Subcutaneous adipose tissue (tissue), 4 donors: Measurements from ENCODE around the gene UBTF. TPM values are rescaled to one million over a fixed set of nuclear protein-coding genes. Genes with fewer than 3 reads are reported as not detected.

Experiments
- CTCF ChIP-seq: fragments of 450-650 bp; IDR thresholded peaks from one replicate; pipeline ENCODE4 v1.5.1; 2016; ENCODE audit warnings: low read depth, mild to moderate bottlenecking, control low read depth, antibody characterized with exemption, moderate library complexity
- total RNA-seq, 4 donors: library from RNA; depleted of rRNA; stranded (reverse); fragments of >200 nt; gene quantifications; one replicate each; pipeline ENCODE4 v1.1.0, GENCODE V29; 2016

UBTF gene
- 10 to 100 TPM; 23.5 to 63.5 (median 35.3) TPM for total RNA-seq

- TF ChIP-seq CTCF: no peak
These were observed at the start of gene UBTF for GRCh38 chr17:44219616-44220212. Gene UBTF (minus strand): TSS chr17:44219675. CDS start chr17:44218229, 1,446 bp downstream.

GRCh38 chr17:44268709-44269534 is 49.4 kb upstream of the UBTF start:
- no peak for TF ChIP-seq CTCF

DNA sequence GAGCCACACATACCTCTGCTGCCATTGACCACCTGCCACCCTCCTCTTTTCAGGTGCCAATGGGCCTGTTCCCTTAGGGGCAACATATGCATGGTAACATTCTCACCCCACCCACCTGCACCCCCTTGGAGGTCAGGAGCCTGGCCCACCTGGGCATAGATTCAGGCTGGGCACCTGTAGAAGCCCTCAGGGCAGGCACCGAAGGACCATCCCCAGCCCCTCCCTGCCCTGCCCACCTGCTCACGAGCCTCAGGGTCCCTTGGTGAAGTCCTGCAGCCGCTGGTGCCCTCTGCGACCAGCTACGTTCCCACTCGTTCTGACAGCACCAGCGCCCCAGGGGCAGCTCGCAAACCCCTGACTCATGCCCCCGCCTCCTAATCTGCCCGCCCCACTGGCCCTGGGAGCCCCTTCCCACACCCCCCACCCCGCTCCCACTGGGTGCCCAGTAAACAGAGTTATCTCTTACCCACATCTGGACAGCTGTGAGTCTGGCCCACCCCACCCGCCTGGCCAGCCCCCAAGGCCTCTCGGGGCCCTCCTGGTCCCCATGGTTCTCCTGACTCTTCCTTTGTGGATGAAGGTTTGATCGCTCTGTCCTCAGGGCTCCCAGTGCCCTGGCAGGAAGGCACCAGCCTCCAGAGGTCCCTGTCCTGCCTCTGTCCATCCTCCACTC is 48.5 kb upstream of the UBTF start, which contains the start of gene SLC4A1:
Gene SLC4A1, minus strand, starts transcription at position 318 of the 673 bp plus-strand sequence. CDS start 5,269 bp downstream, outside the sequence.
- TF ChIP-seq CTCF: no peak

- TF ChIP-seq CTCF: no peak
These were observed 47.6 kb upstream of the UBTF start for GRCh38 chr17:44267165-44267455.

- TF ChIP-seq CTCF: no peak
These were observed 47.1 kb upstream of the UBTF start for GRCh38 chr17:44266402-44267164.

DNA sequence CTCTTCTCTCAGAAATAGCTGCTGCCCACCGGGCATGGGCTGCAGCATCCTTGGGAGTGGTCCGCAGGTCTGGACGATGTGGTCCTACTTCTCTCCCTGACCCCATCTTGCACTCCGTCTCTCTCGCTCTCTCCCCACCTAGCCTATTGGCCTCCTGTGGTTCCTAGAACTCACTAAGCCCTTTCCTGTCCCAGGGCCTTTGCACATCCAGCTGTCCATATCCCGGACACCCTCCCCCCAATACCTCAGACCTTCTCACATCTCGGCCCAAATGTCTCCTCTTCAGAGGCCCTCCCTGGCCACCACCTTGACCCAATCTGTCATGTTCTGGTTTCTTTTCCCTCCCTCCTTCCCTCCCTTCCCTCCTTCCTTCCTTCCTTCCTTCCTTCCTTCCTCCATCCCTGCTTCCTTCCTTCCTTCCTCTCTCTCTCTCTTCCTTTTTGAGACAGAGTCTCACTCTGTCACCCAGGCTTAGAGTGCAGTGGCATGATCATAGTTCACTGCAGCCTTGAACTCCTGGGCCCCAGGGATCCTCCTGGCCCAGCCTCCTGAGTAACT is 43.9 kb upstream of the UBTF start:
- no peak for TF ChIP-seq CTCF
